Suprapubic skin (tissue), 4 donors: ENCODE data around the gene MYLK4. TPM values are rescaled to one million over a fixed set of nuclear protein-coding genes. Genes with fewer than 3 reads are reported as not detected.

Experiments used
- DNase-seq, 2 donors: peaks; one replicate each; pipeline ENCODE4 v3.0.0-alpha.2; 2019; ENCODE audit warnings: low spot score in 2 of 2
- H3K27ac ChIP-seq: fragments of 200-600 bp; sonication (generic); one replicate; pipeline ENCODE4 v1.5.1; 2019
- H3K27me3 ChIP-seq: fragments of 200-600 bp; sonication (generic); one replicate; pipeline ENCODE4 v1.5.1; 2019
- H3K36me3 ChIP-seq: fragments of 200-600 bp; sonication (generic); one replicate; pipeline ENCODE4 v1.5.1; 2019
- H3K4me1 ChIP-seq: fragments of 200-600 bp; sonication (generic); one replicate; pipeline ENCODE4 v1.5.1; 2019
- H3K4me3 ChIP-seq: fragments of 200-600 bp; sonication (generic); one replicate; pipeline ENCODE4 v1.5.1; 2019; ENCODE audit warnings: mild to moderate bottlenecking
- H3K9me3 ChIP-seq: fragments of 200-600 bp; sonication (generic); one replicate; pipeline ENCODE4 v1.5.1; 2019
- CTCF ChIP-seq, 2 donors: fragments of 200-600 bp in 1 of 2; fragments of 450-650 bp in 1 of 2; sonication (generic) in 1 of 2; IDR thresholded peaks; one replicate each; pipeline ENCODE4 v1.5.1; 2016 to 2019; ENCODE audit warnings: antibody characterized with exemption in 2 of 2, mild to moderate bottlenecking in 1 of 2, moderate library complexity in 1 of 2
- EP300 ChIP-seq: sonication (generic); formaldehyde crosslinking; IDR thresholded peaks from one replicate; pipeline ENCODE4 v1.6.1; 2017; ENCODE audit warnings: antibody characterized with exemption
- POLR2A ChIP-seq, 2 donors: fragments of 450-650 bp; IDR thresholded peaks; one replicate each; pipeline ENCODE4 v1.6.1; 2017; ENCODE audit warnings: antibody characterized with exemption in 2 of 2, mild to moderate bottlenecking in 2 of 2, moderate library complexity in 2 of 2
- POLR2AphosphoS5 ChIP-seq, 3 donors: sonication (generic); formaldehyde crosslinking; IDR thresholded peaks; one replicate each; pipeline ENCODE4 v1.6.1; 2017; ENCODE audit warnings: antibody characterized with exemption in 3 of 3
- WGBS: methylation state at CpG from one replicate; pipeline ENCODE4 v1.1.5; 2018; 5-methylcytosine and 5-hydroxymethylcytosine counted together
- total RNA-seq, 4 donors: library from RNA; depleted of rRNA; stranded (reverse); fragments of >200 nt; gene quantifications; one replicate each; pipeline ENCODE4 v1.1.0, GENCODE V29; 2016

Gene MYLK4
- total RNA-seq, 4 donors from 2014 or later: 1.8 to 6.6 (median 3.5) TPM

- Histone ChIP-seq H3K36me3 (no peaks in the 10 kb centered on the region), H3K27ac (no peak overlapping the region), H3K4me1 (no peaks in the 10 kb centered on the region), H3K9me3 (no peaks in the 10 kb centered on the region), H3K27me3 (peaks cover 28% of the 10 kb centered on the region), H3K4me3 (no peak overlapping the region)
- DNase-seq: no peak
- 83% methylated on average over 3 of the region's 3 CpGs for WGBS
- TF ChIP-seq POLR2A (IDR thresholded peaks at IDR 0.05): no peak
- TF ChIP-seq POLR2AphosphoS5 (IDR thresholded peaks at IDR 0.05): no peak
- TF ChIP-seq EP300: no peak
- no peak for TF ChIP-seq CTCF (IDR thresholded peaks at IDR 0.05)
These were observed 104.4 kb downstream of the MYLK4 start for GRCh38 chr6:2646346-2646745.

DNA sequence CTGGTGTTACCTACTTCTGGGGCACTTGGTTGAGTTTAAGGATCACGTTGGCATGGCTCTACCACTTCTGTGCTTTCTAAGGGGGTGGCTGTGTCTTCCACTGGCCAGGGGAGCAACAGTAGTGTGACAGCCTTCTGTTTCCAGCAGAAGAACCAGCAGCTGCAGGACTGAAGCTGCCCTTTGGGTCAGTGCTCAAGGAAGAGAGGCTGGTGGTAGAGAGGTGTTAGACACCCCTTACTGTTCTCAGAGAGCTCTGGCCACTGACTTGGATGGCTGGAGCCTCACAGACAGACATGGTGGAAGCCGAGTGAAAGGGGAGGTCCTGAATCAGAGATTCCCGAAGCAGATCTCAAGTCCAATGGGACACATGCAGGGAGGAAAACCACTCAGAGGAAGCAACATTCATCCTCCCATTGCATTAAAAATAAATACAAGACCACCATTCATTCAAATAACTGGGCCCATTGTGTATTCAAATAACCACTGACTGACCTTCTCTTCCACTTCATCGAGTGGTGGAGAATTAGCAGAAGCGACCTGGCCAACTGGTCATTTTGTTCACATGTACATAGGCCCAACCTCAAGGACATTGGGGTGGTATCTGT lies 106.7 kb downstream of the MYLK4 start:
- no peak for DNase-seq
- TF ChIP-seq CTCF (IDR thresholded peaks at IDR 0.05) (no peak), POLR2A (IDR thresholded peaks at IDR 0.05) (no peak), EP300 (no peak), POLR2AphosphoS5 (IDR thresholded peaks at IDR 0.05) (no peak)
- no peak overlapping the region for H3K4me3 ChIP-seq
- peaks cover 35% of the 10 kb centered on the region for H3K27me3 ChIP-seq
- no peaks in the 10 kb centered on the region for H3K9me3 ChIP-seq
- no peak overlapping the region for H3K27ac ChIP-seq
- WGBS: 76% methylated on average over 5 of the region's 5 CpGs
- no peaks in the 10 kb centered on the region for H3K36me3 ChIP-seq
- H3K4me1 ChIP-seq: no peaks in the 10 kb centered on the region

GRCh38 chr6:2643130-2643529 lies 107.6 kb downstream of the MYLK4 start:
- H3K27ac ChIP-seq: no peak overlapping the region
- no peaks in the 10 kb centered on the region for H3K4me1 ChIP-seq
- H3K36me3 ChIP-seq: no peaks in the 10 kb centered on the region
- DNase-seq: no peak
- no peak overlapping the region for H3K4me3 ChIP-seq
- 81% methylated on average over 2 of the region's 2 CpGs for WGBS
- no peak for TF ChIP-seq POLR2AphosphoS5 (IDR thresholded peaks at IDR 0.05)
- no peaks in the 10 kb centered on the region for H3K9me3 ChIP-seq
- peaks cover 35% of the 10 kb centered on the region for H3K27me3 ChIP-seq

GRCh38 chr6:2641044-2641725 lies 109.5 kb downstream of the MYLK4 start:
- Histone ChIP-seq H3K27me3 (peaks cover 35% of the 10 kb centered on the region), H3K27ac (no peak overlapping the region), H3K9me3 (no peaks in the 10 kb centered on the region), H3K36me3 (no peaks in the 10 kb centered on the region), H3K4me3 (no peak overlapping the region), H3K4me1 (no peaks in the 10 kb centered on the region)
- WGBS: 81% methylated on average over 14 of the region's 14 CpGs
- no peak for DNase-seq
- TF ChIP-seq EP300: no peak
- no peak for TF ChIP-seq POLR2A (IDR thresholded peaks at IDR 0.05)
- no peak for TF ChIP-seq CTCF (IDR thresholded peaks at IDR 0.05)
- TF ChIP-seq POLR2AphosphoS5 (IDR thresholded peaks at IDR 0.05): no peak

DNA sequence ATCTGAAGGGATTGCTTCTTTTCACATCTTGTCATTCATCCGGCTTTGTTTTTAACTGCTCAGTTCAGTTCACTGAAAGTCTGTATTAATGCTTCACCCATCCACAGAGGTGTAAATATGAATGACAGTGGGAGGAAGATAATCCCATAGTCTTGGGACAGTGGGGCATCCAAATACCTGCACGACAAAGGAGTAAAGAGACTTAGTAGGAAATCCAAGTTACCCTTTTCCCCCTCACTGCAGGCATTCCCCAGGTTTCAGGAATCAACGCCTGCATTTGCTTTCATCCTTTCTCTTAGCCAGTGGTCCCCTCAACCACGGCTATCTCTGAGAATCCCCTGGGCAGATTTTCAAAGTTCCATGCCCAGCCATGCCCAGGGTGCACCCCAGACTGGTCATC lies 110.2 kb downstream of the MYLK4 start:
- H3K36me3 ChIP-seq: no peaks in the 10 kb centered on the region
- H3K4me3 ChIP-seq: no peak overlapping the region
- 89% methylated on average over 4 of the region's 4 CpGs for WGBS
- no peak for DNase-seq
- H3K4me1 ChIP-seq: no peaks in the 10 kb centered on the region
- H3K27ac ChIP-seq: no peak overlapping the region
- no peak for TF ChIP-seq EP300
- TF ChIP-seq CTCF (IDR thresholded peaks at IDR 0.05): no peak
- TF ChIP-seq POLR2A (IDR thresholded peaks at IDR 0.05): no peak
- peaks cover 35% of the 10 kb centered on the region for H3K27me3 ChIP-seq
- no peaks in the 10 kb centered on the region for H3K9me3 ChIP-seq
